ENCODE measurements around the gene DNAH2. TPM values are rescaled to one million over a fixed set of nuclear protein-coding genes. Genes with fewer than 3 reads are reported as not detected.

Gene DNAH2
- total and polyA plus RNA-seq, 2 of the 8 experiments (the other 6 are each of a cell fraction or from before 2014, with no cell fraction given) = 0.13 to 0.18 TPM

DNA sequence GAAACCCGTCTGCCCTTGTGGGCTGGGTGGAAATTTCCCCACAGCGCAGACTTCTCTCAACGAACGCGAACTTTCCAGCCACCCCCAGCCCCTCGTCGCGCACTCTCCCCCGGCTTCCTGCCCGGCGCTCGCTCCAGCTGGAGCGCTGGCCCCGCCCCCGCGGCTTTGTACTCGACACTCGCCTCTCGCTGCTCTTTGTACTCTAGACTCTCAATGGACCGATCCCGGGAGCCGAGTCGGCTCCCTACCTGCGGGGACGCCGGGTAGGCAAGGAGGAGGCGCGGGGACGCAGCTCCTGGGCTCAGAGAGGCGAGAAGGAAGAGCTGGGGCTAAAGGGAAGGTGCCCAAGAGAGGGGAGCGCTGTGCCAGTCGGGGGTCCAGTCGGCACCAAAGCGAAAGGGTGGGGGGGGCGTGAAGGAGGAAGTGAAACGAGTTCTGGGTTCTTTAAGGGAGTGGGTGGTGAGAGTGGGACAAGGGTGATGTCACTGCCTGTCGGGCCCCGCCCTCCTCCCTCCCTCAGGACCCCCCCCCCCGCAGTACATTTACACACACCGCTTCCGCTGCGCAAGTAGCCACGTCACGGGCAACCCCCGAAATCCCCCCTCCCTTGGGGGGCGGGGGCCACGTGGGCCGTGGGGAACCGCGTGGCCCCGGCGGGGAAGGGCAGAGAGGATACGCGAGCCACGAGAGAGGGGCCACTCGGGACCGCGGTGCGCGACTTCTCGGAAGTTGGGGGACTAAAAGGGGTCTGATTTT, 126.2 kb downstream of the DNAH2 start (continued):
- TF ChIP-seq TCF12 (IDR thresholded peaks at IDR 0.05; ENCODE audit: low read depth, low read length) (no peak), EGR1 (IDR thresholded peaks at IDR 0.05; ENCODE audit: borderline replicate concordance, low read depth, low read length) (no peak), JUN (IDR thresholded peaks at IDR 0.05; ENCODE audit: low read depth, low read length) (no peak), NANOG (IDR thresholded peaks at IDR 0.05; ENCODE audit: insufficient read depth, low read depth, low read length, poor library complexity, severe bottlenecking) (peak; percentile 47), SAP30 (IDR thresholded peaks at IDR 0.05; ENCODE audit: insufficient read depth, insufficient replicate concordance, low read length) (no peak), TAF1 (IDR thresholded peaks at IDR 0.05; ENCODE audit: low read depth, low read length) (no peak), SRF (IDR thresholded peaks at IDR 0.05; ENCODE audit: low read depth, low read length) (no peak), EZH2 (IDR thresholded peaks at IDR 0.05; ENCODE audit: low read depth, low read length, severe bottlenecking) (peak; percentile 15)
- TF ChIP-seq, protein P1, sequence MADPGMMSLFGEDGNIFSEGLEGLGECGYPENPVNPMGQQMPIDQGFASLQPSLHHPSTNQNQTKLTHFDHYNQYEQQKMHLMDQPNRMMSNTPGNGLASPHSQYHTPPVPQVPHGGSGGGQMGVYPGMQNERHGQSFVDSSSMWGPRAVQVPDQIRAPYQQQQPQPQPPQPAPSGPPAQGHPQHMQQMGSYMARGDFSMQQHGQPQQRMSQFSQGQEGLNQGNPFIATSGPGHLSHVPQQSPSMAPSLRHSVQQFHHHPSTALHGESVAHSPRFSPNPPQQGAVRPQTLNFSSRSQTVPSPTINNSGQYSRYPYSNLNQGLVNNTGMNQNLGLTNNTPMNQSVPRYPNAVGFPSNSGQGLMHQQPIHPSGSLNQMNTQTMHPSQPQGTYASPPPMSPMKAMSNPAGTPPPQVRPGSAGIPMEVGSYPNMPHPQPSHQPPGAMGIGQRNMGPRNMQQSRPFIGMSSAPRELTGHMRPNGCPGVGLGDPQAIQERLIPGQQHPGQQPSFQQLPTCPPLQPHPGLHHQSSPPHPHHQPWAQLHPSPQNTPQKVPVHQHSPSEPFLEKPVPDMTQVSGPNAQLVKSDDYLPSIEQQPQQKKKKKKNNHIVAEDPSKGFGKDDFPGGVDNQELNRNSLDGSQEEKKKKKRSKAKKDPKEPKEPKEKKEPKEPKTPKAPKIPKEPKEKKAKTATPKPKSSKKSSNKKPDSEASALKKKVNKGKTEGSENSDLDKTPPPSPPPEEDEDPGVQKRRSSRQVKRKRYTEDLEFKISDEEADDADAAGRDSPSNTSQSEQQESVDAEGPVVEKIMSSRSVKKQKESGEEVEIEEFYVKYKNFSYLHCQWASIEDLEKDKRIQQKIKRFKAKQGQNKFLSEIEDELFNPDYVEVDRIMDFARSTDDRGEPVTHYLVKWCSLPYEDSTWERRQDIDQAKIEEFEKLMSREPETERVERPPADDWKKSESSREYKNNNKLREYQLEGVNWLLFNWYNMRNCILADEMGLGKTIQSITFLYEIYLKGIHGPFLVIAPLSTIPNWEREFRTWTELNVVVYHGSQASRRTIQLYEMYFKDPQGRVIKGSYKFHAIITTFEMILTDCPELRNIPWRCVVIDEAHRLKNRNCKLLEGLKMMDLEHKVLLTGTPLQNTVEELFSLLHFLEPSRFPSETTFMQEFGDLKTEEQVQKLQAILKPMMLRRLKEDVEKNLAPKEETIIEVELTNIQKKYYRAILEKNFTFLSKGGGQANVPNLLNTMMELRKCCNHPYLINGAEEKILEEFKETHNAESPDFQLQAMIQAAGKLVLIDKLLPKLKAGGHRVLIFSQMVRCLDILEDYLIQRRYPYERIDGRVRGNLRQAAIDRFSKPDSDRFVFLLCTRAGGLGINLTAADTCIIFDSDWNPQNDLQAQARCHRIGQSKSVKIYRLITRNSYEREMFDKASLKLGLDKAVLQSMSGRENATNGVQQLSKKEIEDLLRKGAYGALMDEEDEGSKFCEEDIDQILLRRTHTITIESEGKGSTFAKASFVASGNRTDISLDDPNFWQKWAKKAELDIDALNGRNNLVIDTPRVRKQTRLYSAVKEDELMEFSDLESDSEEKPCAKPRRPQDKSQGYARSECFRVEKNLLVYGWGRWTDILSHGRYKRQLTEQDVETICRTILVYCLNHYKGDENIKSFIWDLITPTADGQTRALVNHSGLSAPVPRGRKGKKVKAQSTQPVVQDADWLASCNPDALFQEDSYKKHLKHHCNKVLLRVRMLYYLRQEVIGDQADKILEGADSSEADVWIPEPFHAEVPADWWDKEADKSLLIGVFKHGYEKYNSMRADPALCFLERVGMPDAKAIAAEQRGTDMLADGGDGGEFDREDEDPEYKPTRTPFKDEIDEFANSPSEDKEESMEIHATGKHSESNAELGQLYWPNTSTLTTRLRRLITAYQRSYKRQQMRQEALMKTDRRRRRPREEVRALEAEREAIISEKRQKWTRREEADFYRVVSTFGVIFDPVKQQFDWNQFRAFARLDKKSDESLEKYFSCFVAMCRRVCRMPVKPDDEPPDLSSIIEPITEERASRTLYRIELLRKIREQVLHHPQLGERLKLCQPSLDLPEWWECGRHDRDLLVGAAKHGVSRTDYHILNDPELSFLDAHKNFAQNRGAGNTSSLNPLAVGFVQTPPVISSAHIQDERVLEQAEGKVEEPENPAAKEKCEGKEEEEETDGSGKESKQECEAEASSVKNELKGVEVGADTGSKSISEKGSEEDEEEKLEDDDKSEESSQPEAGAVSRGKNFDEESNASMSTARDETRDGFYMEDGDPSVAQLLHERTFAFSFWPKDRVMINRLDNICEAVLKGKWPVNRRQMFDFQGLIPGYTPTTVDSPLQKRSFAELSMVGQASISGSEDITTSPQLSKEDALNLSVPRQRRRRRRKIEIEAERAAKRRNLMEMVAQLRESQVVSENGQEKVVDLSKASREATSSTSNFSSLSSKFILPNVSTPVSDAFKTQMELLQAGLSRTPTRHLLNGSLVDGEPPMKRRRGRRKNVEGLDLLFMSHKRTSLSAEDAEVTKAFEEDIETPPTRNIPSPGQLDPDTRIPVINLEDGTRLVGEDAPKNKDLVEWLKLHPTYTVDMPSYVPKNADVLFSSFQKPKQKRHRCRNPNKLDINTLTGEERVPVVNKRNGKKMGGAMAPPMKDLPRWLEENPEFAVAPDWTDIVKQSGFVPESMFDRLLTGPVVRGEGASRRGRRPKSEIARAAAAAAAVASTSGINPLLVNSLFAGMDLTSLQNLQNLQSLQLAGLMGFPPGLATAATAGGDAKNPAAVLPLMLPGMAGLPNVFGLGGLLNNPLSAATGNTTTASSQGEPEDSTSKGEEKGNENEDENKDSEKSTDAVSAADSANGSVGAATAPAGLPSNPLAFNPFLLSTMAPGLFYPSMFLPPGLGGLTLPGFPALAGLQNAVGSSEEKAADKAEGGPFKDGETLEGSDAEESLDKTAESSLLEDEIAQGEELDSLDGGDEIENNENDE (IDR thresholded peaks at IDR 0.05; ENCODE audit: insufficient replicate concordance, low read length) = no peak
- TF ChIP-seq, protein P2, sequence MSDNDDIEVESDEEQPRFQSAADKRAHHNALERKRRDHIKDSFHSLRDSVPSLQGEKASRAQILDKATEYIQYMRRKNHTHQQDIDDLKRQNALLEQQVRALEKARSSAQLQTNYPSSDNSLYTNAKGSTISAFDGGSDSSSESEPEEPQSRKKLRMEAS (IDR thresholded peaks at IDR 0.05) = no peak
